ENCODE measurements around the gene THOC6. TPM values are rescaled to one million over a fixed set of nuclear protein-coding genes. Genes with fewer than 3 reads are reported as not detected.

THOC6 gene
- total and polyA plus RNA-seq, 9 of the 15 experiments (the other 6 are each of a cell fraction or from before 2014, with no cell fraction given): 2.5 to 65.4 (median 42.3) TPM

GRCh38 chr16:3007957-3008689, 15.7 kb upstream of the THOC6 start (continued):
- peak; percentile 48; the same call in 1 of the 2 replicates for TF ChIP-seq ZBTB2 (IDR thresholded peaks at IDR 0.05)
- no peak for TF ChIP-seq USF2 (CRISPR knock-in tag; IDR thresholded peaks at IDR 0.05)
- TF ChIP-seq XRCC3 (IDR thresholded peaks at IDR 0.05): no peak
- TF ChIP-seq, protein P1, sequence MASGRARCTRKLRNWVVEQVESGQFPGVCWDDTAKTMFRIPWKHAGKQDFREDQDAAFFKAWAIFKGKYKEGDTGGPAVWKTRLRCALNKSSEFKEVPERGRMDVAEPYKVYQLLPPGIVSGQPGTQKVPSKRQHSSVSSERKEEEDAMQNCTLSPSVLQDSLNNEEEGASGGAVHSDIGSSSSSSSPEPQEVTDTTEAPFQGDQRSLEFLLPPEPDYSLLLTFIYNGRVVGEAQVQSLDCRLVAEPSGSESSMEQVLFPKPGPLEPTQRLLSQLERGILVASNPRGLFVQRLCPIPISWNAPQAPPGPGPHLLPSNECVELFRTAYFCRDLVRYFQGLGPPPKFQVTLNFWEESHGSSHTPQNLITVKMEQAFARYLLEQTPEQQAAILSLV (tag; IDR thresholded peaks at IDR 0.05): no peak
- peak; percentile 43; the same call in 1 of the 2 replicates for TF ChIP-seq ZNF24 (IDR thresholded peaks at IDR 0.05)
- TF ChIP-seq, protein P2, sequence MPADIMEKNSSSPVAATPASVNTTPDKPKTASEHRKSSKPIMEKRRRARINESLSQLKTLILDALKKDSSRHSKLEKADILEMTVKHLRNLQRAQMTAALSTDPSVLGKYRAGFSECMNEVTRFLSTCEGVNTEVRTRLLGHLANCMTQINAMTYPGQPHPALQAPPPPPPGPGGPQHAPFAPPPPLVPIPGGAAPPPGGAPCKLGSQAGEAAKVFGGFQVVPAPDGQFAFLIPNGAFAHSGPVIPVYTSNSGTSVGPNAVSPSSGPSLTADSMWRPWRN (IDR thresholded peaks at IDR 0.05; ENCODE audit: low read depth): peak; percentile 34; the same call in 1 of the 2 replicates
- no peak for TF ChIP-seq CBX1 (IDR thresholded peaks at IDR 0.05; ENCODE audit: low read depth)
- 0 out of 2 replicates have a peak, but pooled peaks have one; percentile 18 for TF ChIP-seq MEF2D (tag; conservative IDR thresholded peaks at IDR 0.05; ENCODE audit: low read depth)
- TF ChIP-seq CEBPB (tag; IDR thresholded peaks at IDR 0.05): no peak
- no peak for TF ChIP-seq MXD1 (CRISPR knock-in tag; IDR thresholded peaks at IDR 0.05; ENCODE audit: borderline replicate concordance, poor library complexity, severe bottlenecking)
- no peak for TF ChIP-seq REST (IDR thresholded peaks at IDR 0.05; ENCODE audit: borderline replicate concordance)
- TF ChIP-seq REST (CRISPR knock-in tag; IDR thresholded peaks at IDR 0.05; ENCODE audit: low read depth): no peak
- no peak for TF ChIP-seq SLC30A9 (CRISPR knock-in tag; IDR thresholded peaks at IDR 0.05)
- TF ChIP-seq ARID1B (IDR thresholded peaks at IDR 0.05): peak; percentile 63
- TF ChIP-seq BRD4 (IDR thresholded peaks at IDR 0.05): no peak; the same call in 1 of the 2 replicates
- TF ChIP-seq ZNF75A (CRISPR knock-in tag; IDR thresholded peaks at IDR 0.05): no peak

Measured in K562 (cell line).